ENCODE results near the gene AJUBA.

DNA sequence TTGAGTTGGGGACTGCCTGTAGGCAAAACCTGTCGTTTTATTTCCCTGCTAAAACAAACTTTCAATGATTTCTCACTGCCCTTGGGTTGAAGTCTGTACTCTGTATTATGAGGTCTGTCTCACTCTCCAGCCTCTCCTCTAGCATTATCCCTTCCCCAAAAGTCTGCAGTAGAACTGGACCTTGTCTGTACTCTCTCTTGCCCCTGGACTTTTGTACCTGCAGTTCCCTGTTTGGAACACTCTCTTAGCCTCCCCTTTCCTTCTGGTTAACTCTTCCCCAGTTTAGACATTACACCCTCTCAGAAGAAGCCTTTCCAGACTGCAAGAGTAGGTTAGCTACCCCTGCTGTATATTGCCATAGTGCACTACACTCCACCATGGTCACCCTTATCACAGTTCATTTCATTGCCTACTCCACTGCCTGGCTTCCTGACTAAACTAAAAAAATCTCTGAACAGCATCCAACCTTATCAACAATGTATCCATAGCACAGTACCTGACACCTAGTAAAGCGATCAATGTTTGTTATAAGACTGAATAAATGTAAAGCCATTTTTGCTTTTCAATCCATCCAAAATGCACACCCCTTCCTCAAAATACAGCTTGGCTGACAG, 3.6 kb upstream of the AJUBA start:
- TF ChIP-seq, protein P1, sequence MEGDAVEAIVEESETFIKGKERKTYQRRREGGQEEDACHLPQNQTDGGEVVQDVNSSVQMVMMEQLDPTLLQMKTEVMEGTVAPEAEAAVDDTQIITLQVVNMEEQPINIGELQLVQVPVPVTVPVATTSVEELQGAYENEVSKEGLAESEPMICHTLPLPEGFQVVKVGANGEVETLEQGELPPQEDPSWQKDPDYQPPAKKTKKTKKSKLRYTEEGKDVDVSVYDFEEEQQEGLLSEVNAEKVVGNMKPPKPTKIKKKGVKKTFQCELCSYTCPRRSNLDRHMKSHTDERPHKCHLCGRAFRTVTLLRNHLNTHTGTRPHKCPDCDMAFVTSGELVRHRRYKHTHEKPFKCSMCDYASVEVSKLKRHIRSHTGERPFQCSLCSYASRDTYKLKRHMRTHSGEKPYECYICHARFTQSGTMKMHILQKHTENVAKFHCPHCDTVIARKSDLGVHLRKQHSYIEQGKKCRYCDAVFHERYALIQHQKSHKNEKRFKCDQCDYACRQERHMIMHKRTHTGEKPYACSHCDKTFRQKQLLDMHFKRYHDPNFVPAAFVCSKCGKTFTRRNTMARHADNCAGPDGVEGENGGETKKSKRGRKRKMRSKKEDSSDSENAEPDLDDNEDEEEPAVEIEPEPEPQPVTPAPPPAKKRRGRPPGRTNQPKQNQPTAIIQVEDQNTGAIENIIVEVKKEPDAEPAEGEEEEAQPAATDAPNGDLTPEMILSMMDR (IDR thresholded peaks at IDR 0.05): no peak
- no peak for TF ChIP-seq POLR2A (IDR thresholded peaks at IDR 0.05)
